ENCODE results near the gene PIK3AP1.

The PIK3AP1 gene

DNA sequence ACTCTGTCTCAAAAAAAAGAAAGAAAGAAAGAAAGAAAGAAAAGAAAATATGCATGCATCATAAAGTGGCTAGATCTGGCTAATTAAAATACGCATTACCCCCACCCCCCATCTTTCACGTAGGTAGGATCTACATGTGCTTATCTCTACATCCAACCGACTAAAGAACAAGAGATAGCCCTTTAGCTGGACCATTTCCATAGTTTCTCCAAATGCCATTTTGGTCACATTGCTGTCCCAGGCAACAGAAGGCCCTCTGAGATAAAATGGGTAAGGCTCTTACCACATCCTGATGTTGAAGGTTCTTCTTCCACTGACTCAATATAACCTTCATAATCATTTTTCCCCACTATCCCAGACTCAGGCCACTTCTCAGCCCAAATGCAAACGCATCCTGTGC is 31.5 kb downstream of the PIK3AP1 start:
- Histone ChIP-seq H3K4me2 (ENCODE audit: low read depth, low read length, poor library complexity, severe bottlenecking) (no peak overlapping the region), H3K9ac (ENCODE audit: low read depth, low read length, poor library complexity, severe bottlenecking) (no peak overlapping the region), H3F3A (ENCODE audit: low read depth) (no peaks in the 10 kb centered on the region), H3K4me3 (ENCODE audit: low read length, poor library complexity, severe bottlenecking) (no peak overlapping the region), H2AFZ (ENCODE audit: low read length) (no peak overlapping the region), H3K36me3 (ENCODE audit: insufficient read depth, low read length) (no peaks in the 10 kb centered on the region), H4K20me1 (ENCODE audit: insufficient read depth, low read length, poor library complexity, severe bottlenecking) (no peaks in the 10 kb centered on the region), H3K9me3 (ENCODE audit: insufficient read depth, low read depth, low read length) (no peaks in the 10 kb centered on the region), H3K4me1 (ENCODE audit: insufficient read depth, low read length, poor library complexity, severe bottlenecking) (peaks cover 21% of the 10 kb centered on the region), H3K9me2 (replicated peaks; ENCODE audit: low read depth, low read length) (no peaks in the 10 kb centered on the region), H3K27me3 (ENCODE audit: insufficient read depth, low read length, poor library complexity, severe bottlenecking) (no peaks in the 10 kb centered on the region), H3K79me2 (ENCODE audit: insufficient read depth, low read length) (peaks cover 26% of the 10 kb centered on the region; the same call in 1 of the 2 replicates)
- TF ChIP-seq, protein P1, sequence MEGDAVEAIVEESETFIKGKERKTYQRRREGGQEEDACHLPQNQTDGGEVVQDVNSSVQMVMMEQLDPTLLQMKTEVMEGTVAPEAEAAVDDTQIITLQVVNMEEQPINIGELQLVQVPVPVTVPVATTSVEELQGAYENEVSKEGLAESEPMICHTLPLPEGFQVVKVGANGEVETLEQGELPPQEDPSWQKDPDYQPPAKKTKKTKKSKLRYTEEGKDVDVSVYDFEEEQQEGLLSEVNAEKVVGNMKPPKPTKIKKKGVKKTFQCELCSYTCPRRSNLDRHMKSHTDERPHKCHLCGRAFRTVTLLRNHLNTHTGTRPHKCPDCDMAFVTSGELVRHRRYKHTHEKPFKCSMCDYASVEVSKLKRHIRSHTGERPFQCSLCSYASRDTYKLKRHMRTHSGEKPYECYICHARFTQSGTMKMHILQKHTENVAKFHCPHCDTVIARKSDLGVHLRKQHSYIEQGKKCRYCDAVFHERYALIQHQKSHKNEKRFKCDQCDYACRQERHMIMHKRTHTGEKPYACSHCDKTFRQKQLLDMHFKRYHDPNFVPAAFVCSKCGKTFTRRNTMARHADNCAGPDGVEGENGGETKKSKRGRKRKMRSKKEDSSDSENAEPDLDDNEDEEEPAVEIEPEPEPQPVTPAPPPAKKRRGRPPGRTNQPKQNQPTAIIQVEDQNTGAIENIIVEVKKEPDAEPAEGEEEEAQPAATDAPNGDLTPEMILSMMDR (conservative IDR thresholded peaks at IDR 0.05; ENCODE audit: low read length) = no peak

DNA sequence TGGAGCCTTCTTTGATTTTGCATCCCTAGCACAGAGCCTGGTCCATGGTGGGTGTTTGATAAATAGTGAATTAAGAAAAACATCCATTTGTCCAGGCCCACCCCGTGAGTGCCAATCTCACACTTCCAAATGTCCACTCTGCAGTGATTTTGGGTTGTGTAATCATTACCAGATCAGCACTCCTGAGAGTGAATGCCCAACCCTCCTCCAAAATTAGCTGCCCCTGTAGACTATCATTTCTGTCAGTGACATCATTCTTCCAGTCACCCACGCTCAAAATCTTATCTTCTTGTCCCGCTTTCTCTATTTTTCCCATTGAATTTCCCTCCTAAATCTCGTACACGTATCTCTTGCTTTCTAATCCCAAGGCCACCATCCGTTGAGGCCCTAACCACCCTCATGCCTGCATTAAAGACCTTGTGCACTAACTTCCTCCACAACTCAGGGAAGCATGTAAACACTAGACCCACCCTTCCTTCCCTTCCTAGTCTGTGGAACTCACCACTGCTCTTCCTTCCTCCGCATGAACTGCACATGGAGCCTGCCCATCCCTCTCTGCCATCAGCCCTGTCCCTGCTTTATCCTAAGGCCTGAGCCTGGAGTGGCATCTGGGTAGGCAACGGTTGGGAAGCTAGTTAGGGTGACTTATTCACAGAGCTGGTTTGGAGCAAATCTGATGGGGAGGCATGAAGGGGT is 32.8 kb downstream of the PIK3AP1 start:
- no peaks in the 10 kb centered on the region for H3F3A ChIP-seq (ENCODE audit: low read depth)
- H4K20me1 ChIP-seq (ENCODE audit: insufficient read depth, low read length, poor library complexity, severe bottlenecking) = no peaks in the 10 kb centered on the region
- no peak overlapping the region for H3K4me3 ChIP-seq (ENCODE audit: low read length, poor library complexity, severe bottlenecking)
- H3K9me3 ChIP-seq (ENCODE audit: insufficient read depth, low read depth, low read length) = no peaks in the 10 kb centered on the region
- H3K4me1 ChIP-seq (ENCODE audit: insufficient read depth, low read length, poor library complexity, severe bottlenecking) = peaks cover 18% of the 10 kb centered on the region
- H3K9ac ChIP-seq (ENCODE audit: low read depth, low read length, poor library complexity, severe bottlenecking) = no peak overlapping the region
- no peak overlapping the region for H2AFZ ChIP-seq (ENCODE audit: low read length)
- peaks cover 36% of the 10 kb centered on the region for H3K79me2 ChIP-seq (ENCODE audit: insufficient read depth, low read length)
- no peak for TF ChIP-seq EZH2phosphoT487 (IDR thresholded peaks at IDR 0.05; ENCODE audit: borderline replicate concordance)
- TF ChIP-seq, protein P1 (conservative IDR thresholded peaks at IDR 0.05; ENCODE audit: low read length) = no peak
- H3K9me2 ChIP-seq (replicated peaks; ENCODE audit: low read depth, low read length) = no peaks in the 10 kb centered on the region
- H3K27me3 ChIP-seq (ENCODE audit: insufficient read depth, low read length, poor library complexity, severe bottlenecking) = no peaks in the 10 kb centered on the region
- no peaks in the 10 kb centered on the region for H3K36me3 ChIP-seq (ENCODE audit: insufficient read depth, low read length)
- no peak overlapping the region for H3K4me2 ChIP-seq (ENCODE audit: low read depth, low read length, poor library complexity, severe bottlenecking)

DNA sequence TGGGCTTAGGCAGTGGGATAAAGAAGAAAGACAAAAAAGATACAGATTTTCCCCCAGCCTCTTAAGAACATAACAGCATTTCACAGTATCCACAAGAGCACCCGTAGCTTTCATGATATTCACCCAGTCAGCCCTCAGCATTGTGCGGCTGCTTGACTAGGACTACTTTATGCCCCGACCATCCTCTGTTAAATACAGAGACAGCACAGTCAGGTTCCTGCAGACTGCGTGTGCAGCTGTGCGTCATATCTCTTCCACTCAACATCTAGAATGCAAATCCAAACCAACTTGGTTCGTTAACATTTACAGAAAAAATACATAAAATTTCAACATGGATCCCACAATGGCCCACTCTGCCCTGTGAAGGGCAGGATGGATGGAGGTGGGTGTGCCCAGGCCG is 33.8 kb downstream of the PIK3AP1 start:
- no peak for TF ChIP-seq EZH2phosphoT487 (IDR thresholded peaks at IDR 0.05; ENCODE audit: borderline replicate concordance)
- TF ChIP-seq, protein P1 (conservative IDR thresholded peaks at IDR 0.05; ENCODE audit: low read length) = no peak
- H3K9me3 ChIP-seq (ENCODE audit: insufficient read depth, low read depth, low read length) = no peaks in the 10 kb centered on the region
- H4K20me1 ChIP-seq (ENCODE audit: insufficient read depth, low read length, poor library complexity, severe bottlenecking) = no peaks in the 10 kb centered on the region
- no peaks in the 10 kb centered on the region for H3K27me3 ChIP-seq (ENCODE audit: insufficient read depth, low read length, poor library complexity, severe bottlenecking)
- H3K9me2 ChIP-seq (replicated peaks; ENCODE audit: low read depth, low read length) = no peaks in the 10 kb centered on the region
- no peak overlapping the region for H3K9ac ChIP-seq (ENCODE audit: low read depth, low read length, poor library complexity, severe bottlenecking)
- H3K36me3 ChIP-seq (ENCODE audit: insufficient read depth, low read length) = no peaks in the 10 kb centered on the region
- H3K4me2 ChIP-seq (ENCODE audit: low read depth, low read length, poor library complexity, severe bottlenecking) = no peak overlapping the region
- H3K4me1 ChIP-seq (ENCODE audit: insufficient read depth, low read length, poor library complexity, severe bottlenecking) = peaks cover 18% of the 10 kb centered on the region
- H3K4me3 ChIP-seq (ENCODE audit: low read length, poor library complexity, severe bottlenecking) = no peak overlapping the region
- peaks cover 44% of the 10 kb centered on the region for H3K79me2 ChIP-seq (ENCODE audit: insufficient read depth, low read length)
- no peaks in the 10 kb centered on the region for H3F3A ChIP-seq (ENCODE audit: low read depth)
- no peak overlapping the region for H2AFZ ChIP-seq (ENCODE audit: low read length)

Data from Loucy (cell line).